GM18861 (cell line): ENCODE data around the gene EDC4.

Experiments
- ATAC-seq: cut with Tn5 transposase; IDR thresholded peaks from one replicate; pipeline ENCODE4 v1.9.1; 2021; ENCODE audit not compliant: unreplicated experiment

The EDC4 gene

DNA sequence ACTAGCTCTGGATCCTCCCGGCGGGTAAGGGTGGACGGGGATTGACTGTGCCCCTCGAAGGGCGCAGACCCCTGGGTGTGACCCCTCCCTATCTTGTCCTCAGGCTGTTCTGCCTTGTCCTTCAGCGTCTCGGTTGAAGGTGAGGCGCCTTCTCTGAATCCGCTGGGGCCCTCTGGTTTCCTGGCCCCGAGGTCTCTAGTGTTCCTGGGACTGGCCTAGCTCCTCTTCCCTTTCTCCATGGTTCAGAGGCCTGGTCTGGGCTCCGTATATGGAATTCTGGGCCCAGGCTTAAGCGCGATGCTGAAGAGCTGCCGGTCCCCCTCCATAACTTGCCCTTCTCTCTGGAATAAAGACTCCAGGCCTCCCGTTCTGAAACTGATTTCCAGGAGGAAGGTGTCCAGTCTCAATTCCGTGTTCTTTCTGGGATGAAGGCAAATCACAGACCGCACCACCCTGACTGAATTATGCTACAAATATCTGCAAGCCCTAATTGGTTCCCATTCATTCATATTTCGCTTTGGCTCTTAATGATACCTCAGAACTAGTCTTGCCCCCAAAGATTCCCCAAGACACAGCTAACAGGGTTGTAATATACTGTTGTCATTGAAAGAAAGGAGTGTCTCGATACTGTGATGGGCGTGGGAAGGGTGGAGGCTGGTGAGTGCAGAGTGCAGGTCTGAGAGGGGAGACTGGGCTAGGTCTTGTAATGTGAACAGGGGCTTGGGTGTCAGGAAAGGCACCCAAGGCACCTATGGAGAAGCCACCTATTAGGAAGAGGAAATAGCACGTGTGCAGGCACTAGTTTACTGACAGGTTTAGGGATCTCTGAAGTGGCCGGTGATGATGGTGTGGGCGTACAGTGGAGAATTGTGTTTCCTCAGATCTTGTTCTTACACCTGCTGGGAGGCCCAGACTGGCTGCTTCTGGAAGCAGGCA lies 851 bp downstream of the EDC4 start:
- ATAC-seq: no peak

DNA sequence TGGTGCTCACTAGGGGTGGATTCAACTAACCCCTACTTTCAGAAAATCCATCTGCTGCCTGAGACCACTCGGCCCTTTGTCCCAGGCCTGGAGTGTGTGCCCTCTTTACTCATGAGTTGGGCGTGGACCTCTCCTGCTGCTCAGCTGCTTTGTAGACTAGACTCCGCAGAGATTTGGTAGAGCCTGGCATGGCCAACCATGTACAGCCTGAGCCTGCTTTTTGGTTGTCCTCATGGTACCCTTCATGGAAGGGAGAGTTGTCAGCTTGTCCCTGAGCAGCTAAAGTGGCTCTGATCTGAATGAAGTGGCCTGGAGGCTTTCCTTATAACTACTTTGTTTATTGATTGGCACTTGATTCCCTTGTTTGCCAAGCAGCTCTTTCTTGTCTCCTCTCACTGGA lies 1.5 kb downstream of the EDC4 start:
- ATAC-seq: no peak

DNA sequence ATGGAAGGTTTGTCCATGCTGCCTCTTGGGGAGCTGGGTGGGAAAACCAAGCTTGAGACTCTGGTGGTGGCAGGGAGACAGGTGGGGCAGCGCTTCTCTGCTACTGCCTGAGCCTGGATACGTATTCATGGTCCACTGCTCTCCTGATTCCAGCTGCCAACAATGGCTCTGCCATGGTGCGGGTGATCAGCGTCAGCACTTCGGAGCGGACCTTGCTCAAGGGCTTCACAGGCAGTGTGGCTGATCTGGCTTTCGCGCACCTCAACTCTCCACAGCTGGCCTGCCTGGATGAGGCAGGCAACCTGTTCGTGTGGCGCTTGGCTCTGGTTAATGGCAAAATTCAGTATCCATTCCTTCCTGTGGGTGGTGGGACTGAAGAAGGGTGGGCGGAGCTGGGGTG lies 4.2 kb downstream of the EDC4 start:
- no peak for ATAC-seq

DNA sequence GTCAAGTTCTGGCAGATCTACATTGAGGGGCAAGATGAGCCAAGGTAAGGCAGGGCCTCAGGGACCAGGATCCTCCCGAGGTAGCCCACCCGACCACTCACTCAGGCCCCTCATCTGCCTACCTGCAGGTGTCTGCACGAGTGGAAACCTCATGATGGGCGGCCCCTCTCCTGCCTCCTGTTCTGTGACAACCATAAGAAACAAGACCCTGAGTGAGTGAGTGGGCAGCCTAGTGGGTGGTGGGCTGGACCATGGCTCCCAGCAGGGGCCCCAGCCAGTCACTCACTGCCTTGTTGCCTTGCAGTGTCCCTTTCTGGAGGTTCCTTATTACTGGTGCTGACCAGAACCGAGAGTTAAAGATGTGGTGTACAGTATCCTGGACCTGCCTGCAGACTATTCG lies 5.4 kb downstream of the EDC4 start:
- ATAC-seq: no peak

DNA sequence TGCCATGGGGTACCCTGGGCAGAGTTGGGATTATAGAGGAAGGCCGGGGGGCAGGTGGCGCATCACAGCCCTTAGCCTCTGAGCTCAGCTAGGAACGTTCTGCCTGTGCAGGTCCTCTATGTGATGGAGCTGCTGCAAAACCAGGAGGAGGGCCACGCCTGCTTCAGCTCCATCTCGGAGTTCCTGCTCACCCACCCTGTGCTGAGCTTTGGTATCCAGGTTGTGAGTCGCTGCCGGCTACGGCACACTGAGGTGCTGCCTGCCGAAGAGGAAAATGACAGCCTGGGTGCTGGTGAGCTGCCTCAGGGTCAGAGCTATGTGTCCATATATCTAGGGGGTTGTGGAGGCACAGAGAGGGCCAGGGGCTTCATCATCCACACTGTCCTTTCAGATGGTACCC lies 6.0 kb downstream of the EDC4 start:
- no peak for ATAC-seq

DNA sequence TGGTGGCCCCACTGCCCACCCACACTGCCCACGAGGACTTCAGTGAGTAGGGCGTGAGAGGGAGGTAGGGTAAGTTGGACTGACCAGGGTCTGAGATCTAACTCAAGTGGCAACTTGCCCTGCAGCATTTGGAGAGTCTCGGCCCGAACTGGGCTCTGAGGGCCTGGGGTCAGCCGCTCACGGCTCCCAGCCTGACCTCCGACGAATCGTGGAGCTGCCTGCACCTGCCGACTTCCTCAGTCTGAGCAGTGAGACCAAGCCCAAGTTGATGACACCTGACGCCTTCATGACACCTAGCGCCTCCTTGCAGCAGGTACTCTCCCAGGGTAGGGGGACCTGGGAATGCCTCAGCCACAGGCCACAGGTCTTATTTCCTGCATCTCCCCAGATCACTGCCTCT lies 6.6 kb downstream of the EDC4 start:
- ATAC-seq: no peak

DNA sequence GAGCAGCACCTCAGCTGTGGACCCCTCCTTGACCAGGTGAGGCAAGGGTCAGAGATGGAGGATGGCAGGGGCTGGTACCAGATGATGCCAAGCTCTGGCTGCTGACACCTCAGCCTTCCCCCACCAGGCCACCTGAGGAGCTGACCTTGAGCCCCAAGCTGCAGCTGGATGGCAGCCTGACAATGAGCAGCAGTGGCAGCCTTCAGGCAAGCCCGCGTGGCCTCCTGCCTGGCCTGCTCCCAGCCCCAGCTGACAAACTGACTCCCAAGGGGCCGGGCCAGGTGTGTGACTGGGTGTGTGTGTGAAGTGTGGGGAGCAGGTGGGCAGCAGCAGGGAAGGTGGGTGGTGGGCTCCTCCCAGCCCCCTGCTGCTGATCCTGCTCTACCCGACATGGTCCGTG lies 7.1 kb downstream of the EDC4 start:
- ATAC-seq: no peak

DNA sequence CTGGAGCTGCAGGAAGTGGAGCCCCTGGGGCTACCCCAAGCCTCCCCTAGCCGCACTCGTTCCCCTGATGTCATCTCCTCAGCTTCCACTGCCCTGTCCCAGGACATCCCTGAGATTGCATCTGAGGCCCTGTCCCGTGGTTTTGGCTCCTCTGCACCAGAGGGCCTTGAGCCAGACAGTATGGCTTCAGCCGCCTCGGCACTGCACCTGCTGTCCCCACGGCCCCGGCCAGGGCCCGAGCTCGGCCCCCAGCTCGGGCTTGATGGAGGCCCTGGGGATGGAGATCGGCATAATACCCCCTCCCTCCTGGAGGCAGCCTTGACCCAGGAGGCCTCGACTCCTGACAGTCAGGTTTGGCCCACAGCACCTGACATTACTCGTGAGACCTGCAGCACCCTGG lies 7.7 kb downstream of the EDC4 start:
- no peak for ATAC-seq

DNA sequence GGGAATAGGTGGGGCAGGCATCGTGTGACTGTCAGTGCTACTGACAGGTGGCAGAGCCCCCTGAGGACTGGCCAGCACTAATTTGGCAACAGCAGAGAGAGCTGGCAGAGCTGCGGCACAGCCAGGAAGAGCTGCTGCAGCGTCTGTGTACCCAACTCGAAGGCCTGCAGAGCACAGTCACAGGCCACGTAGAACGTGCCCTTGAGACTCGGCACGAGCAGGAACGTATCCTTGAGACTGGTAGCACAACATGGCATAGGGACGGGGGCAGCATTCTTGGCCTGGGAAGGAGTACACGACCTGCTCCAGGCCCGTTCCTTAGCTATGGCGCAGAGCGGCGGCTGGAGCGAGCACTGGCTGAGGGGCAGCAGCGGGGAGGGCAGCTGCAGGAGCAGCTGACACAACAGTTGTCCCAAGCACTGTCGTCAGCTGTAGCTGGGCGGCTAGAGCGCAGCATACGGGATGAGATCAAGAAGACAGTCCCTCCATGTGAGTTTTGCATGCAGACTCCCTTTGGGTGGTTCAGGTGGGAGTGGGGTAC lies 8.8 kb downstream of the EDC4 start:
- no peak for ATAC-seq

DNA sequence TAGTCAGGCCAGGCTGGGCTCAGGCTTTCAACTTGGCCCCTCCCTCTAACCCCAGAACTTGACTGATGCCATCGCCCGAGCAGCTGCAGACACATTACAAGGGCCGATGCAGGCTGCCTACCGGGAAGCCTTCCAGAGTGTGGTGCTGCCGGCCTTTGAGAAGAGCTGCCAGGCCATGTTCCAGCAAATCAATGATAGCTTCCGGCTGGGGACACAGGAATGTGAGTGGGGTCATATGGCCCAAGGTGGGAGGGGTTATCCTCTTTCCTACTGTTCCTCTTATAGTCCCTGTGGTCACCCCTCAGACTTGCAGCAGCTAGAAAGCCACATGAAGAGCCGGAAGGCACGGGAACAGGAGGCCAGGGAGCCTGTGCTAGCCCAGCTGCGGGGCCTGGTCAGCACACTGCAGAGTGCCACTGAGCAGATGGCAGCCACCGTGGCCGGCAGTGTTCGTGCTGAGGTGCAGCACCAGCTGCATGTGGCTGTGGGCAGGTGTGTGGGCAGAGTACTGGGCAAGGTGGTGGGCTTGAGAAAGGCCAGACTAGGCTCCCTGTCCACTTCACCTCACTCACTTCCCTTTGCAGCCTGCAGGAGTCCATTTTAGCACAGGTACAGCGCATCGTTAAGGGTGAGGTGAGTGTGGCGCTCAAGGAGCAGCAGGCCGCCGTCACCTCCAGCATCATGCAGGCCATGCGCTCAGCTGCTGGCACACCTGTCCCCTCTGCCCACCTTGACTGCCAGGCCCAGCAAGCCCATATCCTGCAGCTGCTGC lies 9.7 kb downstream of the EDC4 start:
- ATAC-seq: no peak

DNA sequence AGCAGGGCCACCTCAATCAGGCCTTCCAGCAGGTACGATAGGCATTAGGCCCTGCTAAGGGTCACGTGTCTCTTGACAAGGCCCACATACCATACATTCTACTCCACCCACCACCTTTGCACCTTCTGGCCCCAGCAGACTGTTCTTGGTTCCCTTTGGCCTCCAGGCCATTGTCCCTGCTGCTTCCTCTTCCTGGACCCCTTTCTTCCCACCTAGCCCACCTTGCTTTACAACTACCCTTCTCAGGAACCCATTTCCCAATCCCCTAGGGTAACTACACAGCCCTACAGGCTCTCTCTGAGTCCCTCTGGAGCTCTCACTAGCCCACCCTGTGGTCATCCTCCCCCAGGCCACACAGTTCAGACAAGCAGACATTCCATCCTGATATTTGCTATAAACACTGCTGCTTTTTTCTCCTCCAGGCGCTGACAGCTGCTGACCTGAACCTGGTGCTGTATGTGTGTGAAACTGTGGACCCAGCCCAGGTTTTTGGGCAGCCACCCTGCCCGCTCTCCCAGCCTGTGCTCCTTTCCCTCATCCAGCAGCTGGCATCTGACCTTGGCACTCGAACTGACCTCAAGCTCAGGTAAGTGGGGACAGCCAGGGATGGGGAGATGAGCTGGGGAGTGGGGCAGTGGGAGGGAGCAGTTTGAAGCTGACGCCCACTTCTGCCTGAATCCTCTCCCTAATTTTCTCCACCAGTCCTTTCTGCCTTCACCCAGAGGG lies 10.5 kb downstream of the EDC4 start:
- ATAC-seq: no peak

DNA sequence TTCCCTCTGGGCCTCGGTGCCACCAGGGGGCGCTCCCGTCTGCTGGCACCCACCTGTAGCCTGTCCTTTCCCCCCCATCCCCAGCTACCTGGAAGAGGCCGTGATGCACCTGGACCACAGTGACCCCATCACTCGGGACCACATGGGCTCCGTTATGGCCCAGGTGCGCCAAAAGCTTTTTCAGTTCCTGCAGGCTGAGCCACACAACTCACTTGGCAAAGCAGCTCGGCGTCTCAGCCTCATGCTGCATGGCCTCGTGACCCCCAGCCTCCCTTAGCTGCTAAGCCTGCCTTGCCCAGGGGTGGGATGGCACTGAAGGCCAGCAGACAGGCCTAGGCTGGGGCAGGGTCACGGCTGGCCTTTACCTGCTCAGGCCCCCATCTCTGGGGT lies 11.0 kb downstream of the EDC4 start:
- ATAC-seq: no peak

DNA sequence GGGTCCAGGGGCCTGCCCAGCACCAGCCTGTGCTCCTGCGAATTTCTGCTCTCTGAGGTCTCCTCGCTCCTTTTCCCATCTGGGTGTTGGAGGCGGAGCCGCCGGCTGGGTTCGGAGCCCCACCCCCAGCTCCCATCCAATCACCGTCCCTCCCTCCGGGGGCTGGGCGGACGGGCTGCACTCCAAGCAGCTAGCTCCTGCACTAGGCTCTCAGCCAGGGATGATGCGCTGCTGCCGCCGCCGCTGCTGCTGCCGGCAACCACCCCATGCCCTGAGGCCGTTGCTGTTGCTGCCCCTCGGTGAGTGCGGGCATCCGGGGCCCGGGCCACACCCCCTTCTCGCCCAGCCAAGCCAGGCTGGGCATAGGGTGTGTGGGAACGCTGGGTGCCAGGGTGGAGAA lies 11.8 kb downstream of the EDC4 start, which contains the start of gene NRN1L:
NRN1L (plus strand) TSS at position 202 of the 400 bp plus-strand sequence; CDS start at position 221, 19 bp downstream.
- ATAC-seq: no peak

DNA sequence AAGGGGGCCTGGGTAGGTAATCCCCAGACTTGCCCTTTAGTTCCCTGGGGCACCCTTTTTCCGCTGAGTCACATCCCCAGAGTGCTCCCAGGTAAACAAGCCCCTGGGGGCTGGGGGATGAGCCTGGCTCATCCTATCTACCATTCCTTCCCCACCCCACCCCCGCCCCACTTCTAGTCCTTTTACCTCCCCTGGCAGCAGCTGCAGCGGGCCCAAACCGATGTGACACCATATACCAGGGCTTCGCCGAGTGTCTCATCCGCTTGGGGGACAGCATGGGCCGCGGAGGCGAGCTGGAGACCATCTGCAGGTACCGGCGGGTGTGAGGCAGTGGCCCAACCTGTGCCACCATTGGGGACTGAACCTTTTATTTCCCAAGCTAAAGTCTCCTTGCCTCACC lies 12.7 kb downstream of the EDC4 start:
- no peak for ATAC-seq

DNA sequence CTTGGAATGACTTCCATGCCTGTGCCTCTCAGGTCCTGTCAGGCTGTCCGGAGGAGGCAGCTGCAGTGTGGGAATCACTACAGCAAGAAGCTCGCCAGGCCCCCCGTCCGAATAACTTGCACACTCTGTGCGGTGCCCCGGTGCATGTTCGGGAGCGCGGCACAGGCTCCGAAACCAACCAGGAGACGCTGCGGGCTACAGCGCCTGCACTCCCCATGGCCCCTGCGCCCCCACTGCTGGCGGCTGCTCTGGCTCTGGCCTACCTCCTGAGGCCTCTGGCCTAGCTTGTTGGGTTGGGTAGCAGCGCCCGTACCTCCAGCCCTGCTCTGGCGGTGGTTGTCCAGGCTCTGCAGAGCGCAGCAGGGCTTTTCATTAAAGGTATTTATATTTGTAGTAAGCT lies 13.1 kb downstream of the EDC4 start:
- no peak for ATAC-seq

DNA sequence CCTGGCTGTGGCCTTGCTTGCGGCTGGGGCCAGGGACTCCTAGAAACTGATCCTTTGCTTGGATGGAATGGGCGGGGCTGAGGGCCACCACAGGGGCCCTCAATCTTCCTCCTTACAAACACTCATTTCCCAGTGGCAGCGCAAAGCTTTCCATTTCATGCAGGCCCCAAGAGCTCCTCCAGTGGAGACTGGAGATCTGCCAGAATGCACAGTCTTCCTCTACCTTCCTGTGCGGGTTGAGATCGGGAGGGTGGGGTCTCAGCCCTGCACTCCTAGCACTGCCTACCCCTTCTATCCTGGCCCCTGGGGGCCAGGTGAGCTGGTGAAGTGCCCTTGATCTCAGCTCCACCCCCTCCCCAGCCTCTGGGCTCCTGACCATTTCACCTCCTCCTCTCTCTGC lies 13.5 kb downstream of the EDC4 start:
- ATAC-seq: no peak

DNA sequence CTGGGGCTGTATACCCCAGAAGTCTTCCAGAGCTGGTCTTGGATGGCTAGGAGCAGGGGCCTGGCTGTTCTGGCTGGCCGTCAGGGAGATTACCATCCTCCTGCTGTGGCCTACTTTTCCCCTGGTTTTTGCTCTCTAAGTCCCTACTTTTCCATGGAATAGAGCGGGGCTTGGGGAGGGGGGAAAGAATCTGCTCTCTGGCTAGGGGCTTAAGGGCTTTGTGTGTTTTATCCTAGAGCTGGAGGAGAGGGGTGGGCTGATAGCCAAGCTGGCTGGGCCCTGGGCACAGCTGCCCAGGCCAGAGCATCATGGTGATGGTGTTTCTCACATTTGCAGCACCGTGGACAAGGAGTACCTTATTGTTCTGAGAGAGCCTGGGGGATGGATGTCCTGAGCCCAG lies 15.5 kb downstream of the EDC4 start:
- ATAC-seq: no peak

DNA sequence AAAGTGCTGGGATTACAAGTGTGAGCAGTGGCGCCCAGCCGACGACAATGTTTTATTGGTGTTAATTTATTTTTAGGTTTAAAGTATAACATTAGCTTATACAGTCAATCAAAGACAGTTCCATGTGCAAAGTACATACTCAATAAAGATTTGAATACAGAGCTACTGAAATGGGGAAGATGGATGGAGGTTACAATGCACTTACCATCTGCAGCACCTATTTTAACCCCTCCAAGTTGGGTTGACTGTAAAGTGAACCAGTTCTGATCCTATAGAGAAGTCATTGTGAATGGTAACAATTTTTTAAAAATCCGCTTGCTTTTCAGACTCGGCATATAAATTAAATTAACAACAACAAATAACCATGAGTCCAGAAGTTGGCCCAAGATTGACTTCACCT lies 19.5 kb downstream of the EDC4 start:
- ATAC-seq: no peak

DNA sequence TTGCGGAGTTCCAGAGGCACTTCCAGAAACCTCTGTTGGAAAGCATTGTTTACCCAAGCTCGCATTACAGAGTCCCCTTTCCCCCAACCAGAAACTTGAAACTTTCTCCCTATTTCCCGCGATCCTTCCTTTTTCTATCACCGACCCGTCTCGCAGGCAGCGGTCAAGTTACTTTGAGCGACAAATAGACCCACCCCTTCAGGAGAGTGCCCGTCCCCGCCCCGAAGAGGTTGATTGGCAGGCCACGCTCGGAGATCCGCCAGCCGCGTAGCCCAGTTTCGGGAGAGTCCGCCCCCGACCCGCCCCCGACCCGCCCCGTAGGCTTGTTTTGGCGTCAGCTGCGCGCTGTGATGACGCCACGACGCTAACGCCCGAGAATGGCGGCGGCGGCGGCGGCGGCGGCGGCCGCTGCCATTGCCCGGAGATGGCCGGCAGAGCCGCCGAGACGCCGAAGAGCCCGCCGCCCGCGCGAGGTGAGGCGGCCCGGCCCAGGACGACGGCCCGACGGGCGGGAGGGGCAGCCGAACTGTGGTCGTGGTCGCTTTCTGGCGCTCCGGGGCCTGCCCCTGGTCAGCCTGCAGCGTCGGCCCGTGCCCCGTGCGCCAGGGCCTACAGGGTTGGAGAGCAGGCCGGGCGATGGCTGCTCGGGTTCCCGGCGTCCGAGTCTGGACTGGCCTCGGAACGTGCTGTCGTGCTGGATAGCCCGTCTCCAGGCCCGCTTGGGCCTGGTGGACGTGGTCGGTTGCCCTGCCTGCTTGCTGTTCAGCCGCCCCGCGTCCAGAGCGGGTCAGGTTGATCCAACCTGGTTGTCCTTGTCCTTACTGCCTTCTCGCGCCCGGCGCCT lies 20.3 kb downstream of the EDC4 start, which contains the start of gene PSKH1:
PSKH1 (plus strand) TSS at position 356 of the 844 bp plus-strand sequence. CDS start 15,496 bp downstream, outside the sequence.
- peak; percentile 73 for ATAC-seq

DNA sequence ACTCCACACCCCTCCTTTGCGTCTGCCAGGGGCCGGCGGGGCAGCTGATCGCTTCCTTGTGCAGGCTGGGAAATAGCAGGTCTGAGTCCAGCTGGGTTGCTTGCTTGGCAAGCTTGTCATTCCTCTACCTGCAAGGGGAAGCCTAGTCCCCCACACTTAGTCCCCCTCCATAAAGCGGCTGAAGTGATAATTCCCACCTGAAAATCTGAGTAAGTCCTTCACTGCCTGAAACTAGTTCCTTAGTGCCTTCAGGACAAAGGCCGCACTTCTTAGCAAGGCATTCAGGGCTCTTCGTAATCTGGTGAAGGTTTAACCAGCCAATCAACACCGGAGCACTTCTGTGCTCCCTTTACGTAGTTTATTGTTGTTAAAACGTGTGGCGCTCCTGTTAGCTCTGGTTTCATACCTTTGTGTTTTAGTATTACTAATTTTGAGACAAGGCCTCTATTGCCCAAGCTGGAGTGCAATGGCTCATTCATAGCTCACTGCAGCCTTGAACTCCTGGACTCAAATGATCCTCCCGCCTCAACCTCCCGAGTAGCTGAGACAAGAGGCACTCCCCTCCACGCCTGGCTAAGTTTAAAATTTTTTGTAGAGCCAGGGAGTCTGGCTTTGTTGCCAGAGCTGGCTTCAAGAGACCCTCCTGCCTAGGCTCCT lies 21.0 kb downstream of the EDC4 start:
- ATAC-seq: no peak
